GM12873 (cell line): ENCODE data around the gene PFDN1.

Source experiments
- TF ChIP-seq, protein P1 (sequence below): IDR thresholded peaks from 2 replicates; pipeline ENCODE4 v1.5.1; 2012; ENCODE audit warnings: low read depth, mild to moderate bottlenecking, moderate library complexity, low read length, control low read depth; ENCODE audit not compliant: insufficient read depth; ENCODE audit errors: missing control alignments

PFDN1 gene

DNA sequence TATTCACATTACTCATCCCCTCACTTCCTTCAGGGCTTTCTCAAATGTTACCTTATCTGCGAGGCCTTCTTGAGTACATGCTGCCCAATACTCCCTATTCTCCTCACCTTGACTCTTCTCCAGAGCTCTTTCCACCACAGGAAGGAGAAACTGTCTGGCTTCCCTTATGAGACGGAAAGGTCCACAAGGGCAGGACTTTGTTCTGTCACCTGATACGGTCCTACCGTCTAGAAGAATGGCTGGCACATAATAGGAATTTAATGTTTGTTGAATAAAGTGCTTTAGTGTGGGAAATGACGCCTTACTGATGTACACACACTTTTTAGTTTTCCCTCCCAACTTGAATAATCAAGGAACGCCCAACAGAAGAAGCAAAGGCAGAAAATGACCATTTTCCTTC, 52.5 kb downstream of the PFDN1 start:
- TF ChIP-seq, protein P1, sequence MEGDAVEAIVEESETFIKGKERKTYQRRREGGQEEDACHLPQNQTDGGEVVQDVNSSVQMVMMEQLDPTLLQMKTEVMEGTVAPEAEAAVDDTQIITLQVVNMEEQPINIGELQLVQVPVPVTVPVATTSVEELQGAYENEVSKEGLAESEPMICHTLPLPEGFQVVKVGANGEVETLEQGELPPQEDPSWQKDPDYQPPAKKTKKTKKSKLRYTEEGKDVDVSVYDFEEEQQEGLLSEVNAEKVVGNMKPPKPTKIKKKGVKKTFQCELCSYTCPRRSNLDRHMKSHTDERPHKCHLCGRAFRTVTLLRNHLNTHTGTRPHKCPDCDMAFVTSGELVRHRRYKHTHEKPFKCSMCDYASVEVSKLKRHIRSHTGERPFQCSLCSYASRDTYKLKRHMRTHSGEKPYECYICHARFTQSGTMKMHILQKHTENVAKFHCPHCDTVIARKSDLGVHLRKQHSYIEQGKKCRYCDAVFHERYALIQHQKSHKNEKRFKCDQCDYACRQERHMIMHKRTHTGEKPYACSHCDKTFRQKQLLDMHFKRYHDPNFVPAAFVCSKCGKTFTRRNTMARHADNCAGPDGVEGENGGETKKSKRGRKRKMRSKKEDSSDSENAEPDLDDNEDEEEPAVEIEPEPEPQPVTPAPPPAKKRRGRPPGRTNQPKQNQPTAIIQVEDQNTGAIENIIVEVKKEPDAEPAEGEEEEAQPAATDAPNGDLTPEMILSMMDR: no peak

DNA sequence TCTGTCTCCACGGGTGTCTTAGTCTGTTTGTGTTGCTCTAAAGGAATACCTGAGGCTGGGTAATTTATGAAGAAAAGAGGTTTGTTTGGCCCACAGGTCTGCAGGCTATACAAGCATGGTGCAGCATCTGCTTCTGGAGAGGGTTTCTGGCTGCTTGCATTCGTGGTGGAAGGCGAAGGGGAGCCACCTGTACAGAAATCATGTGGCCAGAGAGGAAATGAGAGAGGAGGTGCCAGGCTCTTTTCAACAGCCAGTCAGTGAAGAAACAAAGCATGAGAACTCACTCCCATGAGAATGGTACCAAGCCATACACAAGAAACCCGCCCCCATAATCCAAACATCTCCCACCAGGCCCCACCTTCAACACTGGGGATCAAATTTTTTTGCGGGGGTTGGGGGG, 53.4 kb downstream of the PFDN1 start:
- TF ChIP-seq, protein P1: no peak

DNA sequence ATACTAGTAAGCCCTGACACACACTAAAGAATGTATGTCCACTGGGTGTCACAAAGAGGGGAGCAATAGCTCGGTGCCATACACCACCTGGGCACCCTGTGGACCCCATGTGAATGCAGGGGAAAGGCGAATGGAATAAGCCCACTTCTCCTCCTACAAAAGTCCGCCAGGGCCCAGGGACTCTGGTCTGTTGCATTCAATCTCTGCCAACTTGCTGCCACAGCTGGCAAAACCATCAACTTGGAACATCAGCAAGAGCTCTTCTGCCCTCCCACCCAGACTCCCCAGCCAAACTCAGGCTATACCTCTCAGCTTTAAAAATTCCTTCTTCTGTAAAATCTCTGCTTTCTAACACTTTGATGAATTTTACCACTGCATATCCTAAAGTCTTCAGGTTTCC, 54.5 kb downstream of the PFDN1 start:
- TF ChIP-seq, protein P1: no peak

DNA sequence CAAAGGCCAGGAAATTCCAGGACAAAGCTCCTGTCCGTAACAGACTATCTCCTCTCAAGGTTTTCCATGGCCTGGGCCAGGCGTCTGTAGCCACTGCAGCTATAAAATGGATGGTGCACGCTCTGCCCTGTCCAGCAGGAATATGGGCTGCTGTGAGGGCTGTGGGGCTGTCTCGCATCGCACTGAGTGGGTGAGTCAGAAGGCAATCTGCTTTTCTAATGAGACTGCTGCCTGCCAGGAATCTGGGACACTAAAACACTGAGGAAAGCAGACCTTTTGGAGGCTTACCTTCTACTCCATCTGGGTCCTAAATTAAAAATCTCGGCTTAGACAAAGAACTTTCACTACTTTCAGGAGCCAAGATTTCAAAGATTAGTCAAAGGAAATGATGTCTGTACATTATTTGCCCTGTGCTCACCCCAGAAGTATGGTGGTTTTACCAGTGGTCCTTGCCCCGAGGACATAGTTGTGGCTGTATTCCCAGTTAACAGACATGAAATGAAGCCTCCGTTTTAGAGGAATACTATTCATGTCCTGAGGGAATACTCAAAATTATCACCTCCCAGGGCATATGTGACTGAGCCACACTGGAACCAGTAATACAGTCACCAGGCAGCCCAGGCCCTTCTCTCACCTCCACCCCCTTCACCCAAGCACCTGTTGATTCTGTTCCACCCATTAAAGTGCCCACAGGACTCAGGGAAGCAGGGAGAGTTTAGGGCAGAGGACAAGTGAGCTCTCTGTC, 56.4 kb downstream of the PFDN1 start:
- TF ChIP-seq, protein P1: no peak

DNA sequence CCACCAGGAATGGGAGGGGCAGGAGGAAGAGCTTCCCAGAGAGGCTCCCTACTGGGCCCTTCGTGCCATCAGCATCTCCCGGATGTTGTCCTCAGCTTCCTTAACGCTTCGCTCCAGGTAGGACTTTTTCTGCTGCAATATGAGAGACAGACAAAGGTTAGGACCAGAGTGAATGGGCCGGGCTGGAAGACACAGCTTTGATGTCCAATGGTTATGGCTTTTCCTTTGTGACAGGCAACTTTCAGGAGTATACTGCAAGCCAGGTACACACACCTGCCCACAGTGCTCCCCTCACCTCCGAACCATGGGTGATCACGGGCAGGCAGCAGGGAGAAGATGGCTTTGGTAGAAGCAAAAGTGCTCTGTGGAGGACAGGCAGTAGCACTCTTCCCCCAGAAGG, 57.0 kb downstream of the PFDN1 start:
- TF ChIP-seq, protein P1: no peak

DNA sequence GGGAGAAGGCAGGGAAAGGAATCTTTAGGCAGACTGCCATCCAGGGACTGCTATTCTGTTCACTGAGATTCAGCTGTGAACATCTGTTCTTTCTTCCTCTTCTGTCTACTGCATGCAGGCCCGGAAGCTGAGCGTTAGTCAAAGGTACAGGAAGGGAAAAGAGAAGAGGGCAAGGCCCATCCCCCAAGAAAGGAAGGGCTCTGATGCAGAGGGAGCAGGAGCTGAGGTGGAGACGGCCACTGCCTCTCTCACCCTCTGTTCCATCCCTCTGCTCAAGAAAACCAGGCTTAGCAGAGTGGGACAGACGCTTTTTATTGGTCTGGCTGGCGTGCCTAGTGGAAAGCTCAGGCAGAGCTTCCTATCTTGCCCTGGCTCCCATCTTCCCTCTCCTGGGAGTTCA, 57.6 kb downstream of the PFDN1 start:
- TF ChIP-seq, protein P1: no peak

DNA sequence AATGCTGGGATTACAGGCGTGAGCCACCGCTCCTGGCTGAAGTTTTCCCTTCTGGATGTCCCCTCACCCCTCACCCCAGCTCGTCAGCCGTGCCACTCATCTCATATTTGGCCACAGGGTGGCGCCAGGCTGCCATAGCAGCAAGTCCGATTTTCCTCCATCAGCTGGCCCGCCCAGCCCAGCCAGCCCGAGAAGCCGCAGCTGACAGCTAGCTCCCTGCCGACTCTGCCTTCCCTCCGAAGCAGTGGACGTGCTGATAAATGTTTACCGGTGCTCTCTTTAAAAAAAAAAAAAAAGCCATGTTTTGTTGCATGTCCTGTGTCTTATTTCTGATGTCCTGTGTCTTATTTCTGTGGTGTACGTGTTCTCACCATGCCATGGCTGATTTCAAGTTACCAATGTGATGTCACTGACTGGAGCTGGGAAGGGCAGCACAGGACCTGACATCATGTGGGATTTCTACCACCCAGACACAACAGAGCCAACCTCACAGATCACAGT, 58.3 kb downstream of the PFDN1 start:
- TF ChIP-seq, protein P1: peak; percentile 84
